ENCODE results near the gene DYNC1LI2. TPM values are rescaled to one million over a fixed set of nuclear protein-coding genes. Genes with fewer than 3 reads are reported as not detected.

The DYNC1LI2 gene
- total RNA-seq, 1 donor: 37.4 TPM

- no peak for DNase-seq (ENCODE audit: low read depth in 2 of 3, low spot score in 2 of 3)
These were observed 10.1 kb downstream of the DYNC1LI2 start for GRCh38 chr16:66741169-66741900.

- DNase-seq (ENCODE audit: low read depth in 2 of 3, low spot score in 2 of 3): no peak
These were observed 10.9 kb downstream of the DYNC1LI2 start for GRCh38 chr16:66740533-66740932.

GRCh38 chr16:66740010-66740409 lies 11.4 kb downstream of the DYNC1LI2 start:
- peak in 2 of 3 donors; percentile 40 to 65 for DNase-seq (ENCODE audit: low read depth in 2 of 3, low spot score in 2 of 3)

GRCh38 chr16:66735891-66736290 lies 15.5 kb downstream of the DYNC1LI2 start:
- no peak for DNase-seq (ENCODE audit: low read depth in 2 of 3, low spot score in 2 of 3)

- DNase-seq (ENCODE audit: low read depth in 2 of 3, low spot score in 2 of 3): no peak
These were observed 20.3 kb downstream of the DYNC1LI2 start for GRCh38 chr16:66731101-66731500.

GRCh38 chr16:66728804-66729203 lies 22.6 kb downstream of the DYNC1LI2 start:
- no peak for DNase-seq (ENCODE audit: low read depth in 2 of 3, low spot score in 2 of 3)

GRCh38 chr16:66728117-66728787 lies 23.2 kb downstream of the DYNC1LI2 start:
- peak in 2 of 3 donors; percentile 44 to 73 for DNase-seq (ENCODE audit: low read depth in 2 of 3, low spot score in 2 of 3)

- no peak for DNase-seq (ENCODE audit: low read depth in 2 of 3, low spot score in 2 of 3)
These were observed 30.6 kb downstream of the DYNC1LI2 start for GRCh38 chr16:66720766-66721165.

GRCh38 chr16:66719246-66719645 lies 32.2 kb downstream of the DYNC1LI2 start:
- no peak for DNase-seq (ENCODE audit: low read depth in 2 of 3, low spot score in 2 of 3)

- DNase-seq (ENCODE audit: low read depth in 2 of 3, low spot score in 2 of 3): no peak
These were observed 33.6 kb downstream of the DYNC1LI2 start for GRCh38 chr16:66717776-66718175.

GRCh38 chr16:66717112-66717675 lies 34.2 kb downstream of the DYNC1LI2 start:
- DNase-seq (ENCODE audit: low read depth in 2 of 3, low spot score in 2 of 3): peak in 2 of 3 donors; percentile 24 to 36

- DNase-seq (ENCODE audit: low read depth in 2 of 3, low spot score in 2 of 3): no peak
These were observed 36.6 kb downstream of the DYNC1LI2 start for GRCh38 chr16:66714654-66715307.

- no peak for DNase-seq (ENCODE audit: low read depth in 2 of 3, low spot score in 2 of 3)
These were observed 37.3 kb downstream of the DYNC1LI2 start for GRCh38 chr16:66714062-66714461.

GRCh38 chr16:66713076-66713475 lies 38.3 kb downstream of the DYNC1LI2 start:
- no peak for DNase-seq (ENCODE audit: low read depth in 2 of 3, low spot score in 2 of 3)

- no peak for DNase-seq (ENCODE audit: low read depth in 2 of 3, low spot score in 2 of 3)
These were observed 38.9 kb downstream of the DYNC1LI2 start for GRCh38 chr16:66712512-66712911.

- no peak for DNase-seq (ENCODE audit: low read depth in 2 of 3, low spot score in 2 of 3)
These were observed 39.8 kb downstream of the DYNC1LI2 start for GRCh38 chr16:66711581-66711980.

- DNase-seq (ENCODE audit: low read depth in 2 of 3, low spot score in 2 of 3): no peak
These were observed 44.9 kb downstream of the DYNC1LI2 start for GRCh38 chr16:66706506-66706880.

- DNase-seq (ENCODE audit: low read depth in 2 of 3, low spot score in 2 of 3): no peak
These were observed 45.5 kb downstream of the DYNC1LI2 start for GRCh38 chr16:66705790-66706505.

- DNase-seq (ENCODE audit: low read depth in 2 of 3, low spot score in 2 of 3): no peak
These were observed 47.8 kb downstream of the DYNC1LI2 start for GRCh38 chr16:66703406-66704215.

GRCh38 chr16:66701516-66701915 lies 49.9 kb downstream of the DYNC1LI2 start:
- no peak for DNase-seq (ENCODE audit: low read depth in 2 of 3, low spot score in 2 of 3)
